OCI-M2 (cell line): ENCODE results near the gene ZCCHC14.
A peak's percentile ranks its signal among the peaks of the same experiment; 100 is the strongest.
"Not testable (repeated sequence)": the region's sequence is repeated elsewhere in the genome, so short reads cannot be mapped to it uniquely, and the experiment has no call there.

ENCODE experiments used
- DNase-seq: peaks from one replicate; lab custom pipeline; 2025; ENCODE audit not compliant: unreplicated experiment; lab: John Stamatoyannopoulos, UW

ZCCHC14 gene

DNA sequence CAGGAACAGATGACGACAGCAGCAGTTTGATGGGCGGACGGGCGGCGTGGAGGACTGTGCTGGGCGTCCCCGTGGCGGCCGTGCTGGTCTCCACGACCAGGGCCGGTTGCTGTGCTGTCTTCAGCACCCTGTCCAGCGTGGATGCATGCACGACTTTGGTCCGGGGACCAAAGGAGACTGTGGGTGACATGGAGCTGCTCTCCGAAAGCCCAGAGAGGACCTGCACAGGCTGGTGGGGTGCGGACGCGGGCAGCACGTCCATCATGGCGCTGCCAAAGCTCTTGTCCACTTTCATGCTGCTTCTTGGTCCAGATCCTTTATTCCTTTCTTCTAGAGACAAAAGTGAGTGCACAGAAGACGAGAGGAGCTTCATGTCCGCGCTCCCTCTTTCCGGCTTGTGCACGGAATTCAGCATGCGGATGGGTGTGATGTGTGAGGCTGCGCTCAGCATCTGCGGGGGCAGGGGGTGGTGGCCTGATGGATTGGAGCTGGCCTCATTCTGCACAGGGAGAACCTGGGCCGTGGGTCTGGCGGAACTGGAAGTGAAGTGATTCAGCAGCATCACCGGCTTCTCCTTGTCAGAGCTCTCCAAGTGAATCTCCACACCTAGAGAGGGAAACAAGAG, 80.3 kb downstream of the ZCCHC14 start:
- no peak for DNase-seq

DNA sequence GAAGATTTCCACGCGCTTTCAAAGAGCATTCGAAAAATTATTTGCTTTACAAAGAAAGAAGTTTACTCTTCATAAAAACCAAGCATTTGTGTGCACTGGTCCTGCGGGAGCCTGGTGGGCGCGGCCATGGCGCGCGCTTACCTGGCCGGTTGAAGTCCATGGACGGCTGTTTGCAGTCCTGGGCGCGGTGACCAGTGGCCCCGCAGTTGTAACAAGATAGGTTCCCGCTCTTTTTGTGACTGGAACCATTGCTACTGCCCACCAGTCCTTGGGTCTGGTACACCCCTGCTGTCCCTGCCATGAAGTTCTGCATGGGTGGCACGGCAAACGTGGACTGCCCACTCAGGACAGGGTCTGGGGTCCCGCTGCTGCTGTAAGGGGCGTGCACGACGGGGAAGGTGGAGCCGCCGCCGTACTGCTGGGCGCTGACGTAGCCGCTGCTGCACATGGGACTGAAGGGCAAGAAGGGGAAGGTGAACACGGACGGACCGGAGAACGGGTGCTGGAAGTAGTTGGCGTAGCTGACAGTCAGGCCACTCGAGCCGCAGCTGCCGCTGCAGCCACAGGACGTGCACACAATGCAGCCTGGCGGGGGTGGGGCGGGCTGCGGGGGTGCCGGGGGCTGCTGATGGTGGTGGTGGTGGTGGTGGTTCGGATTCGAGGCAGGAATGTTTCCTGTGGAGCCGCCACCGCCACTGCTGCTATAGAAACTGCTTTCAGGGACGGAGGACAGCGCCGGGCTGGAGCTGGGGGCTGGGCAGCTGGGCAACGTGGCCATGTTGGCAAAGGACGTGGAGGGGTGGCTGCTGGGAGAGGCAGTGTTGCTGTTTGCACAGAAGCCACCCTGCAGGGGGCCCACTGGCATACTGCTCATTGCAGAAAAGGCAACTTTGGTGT, 81.2 kb downstream of the ZCCHC14 start:
- no peak for DNase-seq

DNA sequence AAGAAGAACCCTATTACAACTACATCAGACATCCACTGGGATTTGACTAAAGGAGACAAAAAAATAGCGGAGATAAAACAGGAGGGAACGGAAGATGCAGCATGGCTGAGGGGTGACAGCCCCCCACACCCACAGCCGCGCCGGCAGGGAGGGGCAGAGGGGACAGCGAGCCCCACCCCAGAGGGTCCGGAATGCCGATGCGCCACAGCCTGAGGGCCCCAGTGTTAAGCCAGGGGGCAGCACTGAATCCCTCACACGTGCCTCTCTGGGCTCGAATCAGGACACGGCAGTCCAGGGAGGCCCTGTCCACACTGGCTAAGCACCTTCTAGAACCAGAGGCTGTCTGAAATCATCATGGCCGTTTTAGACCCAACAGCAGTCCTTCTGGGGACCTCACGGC, 81.9 kb downstream of the ZCCHC14 start:
- DNase-seq = no peak

DNA sequence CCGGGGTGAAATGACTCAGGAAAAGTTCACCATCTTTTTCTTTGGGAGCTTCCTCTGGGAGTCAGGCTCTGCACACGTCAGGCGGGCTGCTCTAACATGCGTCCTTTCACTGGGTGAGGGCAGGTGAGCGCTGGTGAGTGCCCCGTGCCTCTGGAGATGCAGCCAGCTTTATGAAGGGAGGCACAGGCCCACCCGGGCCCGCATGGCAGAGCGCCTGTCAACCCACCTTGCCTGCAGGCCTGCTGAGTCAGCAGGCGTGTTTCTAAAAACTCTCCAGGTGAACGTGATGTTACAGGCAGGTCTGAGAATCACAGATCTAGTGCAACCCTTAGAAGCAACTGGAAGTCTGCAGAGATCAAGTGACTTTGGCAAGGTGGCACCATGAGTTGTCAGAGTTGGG, 82.3 kb downstream of the ZCCHC14 start:
- no peak for DNase-seq

DNA sequence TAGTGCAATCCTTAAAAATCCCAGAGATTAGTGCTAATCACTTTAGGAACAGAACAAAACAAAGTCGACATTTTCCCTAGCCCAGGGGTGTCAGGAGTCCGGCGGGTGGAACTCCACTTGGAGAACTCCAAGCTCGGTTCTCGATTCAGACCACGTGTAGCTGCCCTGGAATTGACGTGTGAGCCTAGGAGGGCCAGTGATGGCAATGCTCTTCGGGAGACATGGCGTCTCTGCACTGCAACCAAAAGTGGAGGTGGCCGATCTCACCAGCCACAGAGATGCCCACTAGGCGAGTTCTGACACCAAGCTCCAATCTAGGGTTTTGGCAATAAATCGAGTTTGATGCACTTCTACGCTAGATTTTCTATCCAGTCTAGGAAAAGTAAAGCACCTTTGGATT, 83.0 kb downstream of the ZCCHC14 start:
- no peak for DNase-seq

DNA sequence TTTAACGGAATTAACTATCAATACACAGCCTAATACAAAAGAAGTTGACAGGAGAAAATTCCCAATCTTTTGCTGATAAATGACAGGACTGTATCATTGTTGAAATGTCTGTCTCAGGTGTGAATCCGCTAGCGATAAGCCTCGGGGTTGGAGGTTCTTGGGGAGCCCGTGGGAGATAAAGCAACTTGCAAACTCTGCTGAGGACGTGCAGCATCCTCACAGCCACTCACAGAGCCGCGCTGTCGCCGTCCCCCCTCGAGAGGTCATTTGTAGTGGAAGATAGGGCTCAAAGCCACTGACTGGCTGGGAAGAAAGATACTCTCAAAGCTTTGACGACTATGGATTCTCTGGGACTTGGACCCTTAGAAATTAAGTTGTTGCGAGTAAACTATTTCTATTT, 83.7 kb downstream of the ZCCHC14 start:
- no peak for DNase-seq

DNA sequence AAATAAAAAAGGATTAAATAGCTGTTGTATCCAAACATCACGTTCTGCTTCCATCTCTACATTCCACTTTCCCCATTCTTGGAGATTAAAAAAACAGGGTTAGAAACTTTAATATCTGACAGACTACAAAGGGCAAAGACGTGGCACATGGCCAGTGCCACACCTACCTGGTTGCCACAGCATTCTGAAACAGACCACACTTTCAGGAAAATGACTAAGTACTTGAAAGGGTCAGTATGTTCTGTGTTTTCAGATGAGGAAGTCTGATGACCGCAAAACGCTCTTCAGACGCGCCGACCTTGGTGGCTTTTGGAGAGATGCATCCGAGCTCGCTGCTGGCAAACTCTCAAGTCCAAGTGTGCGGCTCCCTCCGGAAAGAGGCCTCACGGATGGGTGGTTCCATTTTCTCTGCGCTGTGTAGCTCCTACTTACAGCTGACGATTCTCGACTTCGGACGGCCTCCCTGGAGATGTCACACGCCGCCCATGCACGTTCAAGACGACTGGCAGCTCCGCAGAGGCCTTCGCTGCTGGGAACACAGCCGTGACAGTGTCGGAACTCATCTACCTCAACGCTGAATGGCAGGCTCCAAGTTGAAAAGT, 85.2 kb downstream of the ZCCHC14 start:
- no peak for DNase-seq

DNA sequence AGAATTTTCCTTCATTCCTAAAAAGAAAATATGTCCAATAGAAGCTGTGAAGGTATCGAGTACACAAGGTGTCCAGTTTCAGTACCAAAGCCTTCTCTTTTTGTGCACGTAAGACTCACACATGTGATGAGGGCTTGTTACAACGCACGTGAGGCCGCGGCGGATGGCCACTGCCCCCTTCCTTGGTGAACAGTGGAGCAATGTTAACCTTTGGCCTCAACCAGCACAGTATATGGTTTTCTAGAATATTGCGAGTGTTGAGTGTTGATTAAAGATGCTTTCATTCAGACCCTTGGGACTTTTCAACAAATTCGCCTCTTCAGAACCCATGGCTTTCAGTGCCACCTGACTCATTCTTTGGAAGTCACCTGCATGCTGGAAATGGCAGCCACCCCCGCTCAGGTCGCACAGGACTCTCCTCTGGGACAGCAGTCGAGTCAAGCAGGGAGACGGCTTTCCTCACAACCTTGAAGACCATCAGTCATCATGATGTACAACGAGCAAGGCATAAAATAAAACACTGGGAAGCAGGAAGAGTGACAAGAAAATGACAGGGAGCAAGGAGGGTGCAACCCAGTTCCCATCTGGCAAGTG, 86.2 kb downstream of the ZCCHC14 start:
- no peak for DNase-seq

DNA sequence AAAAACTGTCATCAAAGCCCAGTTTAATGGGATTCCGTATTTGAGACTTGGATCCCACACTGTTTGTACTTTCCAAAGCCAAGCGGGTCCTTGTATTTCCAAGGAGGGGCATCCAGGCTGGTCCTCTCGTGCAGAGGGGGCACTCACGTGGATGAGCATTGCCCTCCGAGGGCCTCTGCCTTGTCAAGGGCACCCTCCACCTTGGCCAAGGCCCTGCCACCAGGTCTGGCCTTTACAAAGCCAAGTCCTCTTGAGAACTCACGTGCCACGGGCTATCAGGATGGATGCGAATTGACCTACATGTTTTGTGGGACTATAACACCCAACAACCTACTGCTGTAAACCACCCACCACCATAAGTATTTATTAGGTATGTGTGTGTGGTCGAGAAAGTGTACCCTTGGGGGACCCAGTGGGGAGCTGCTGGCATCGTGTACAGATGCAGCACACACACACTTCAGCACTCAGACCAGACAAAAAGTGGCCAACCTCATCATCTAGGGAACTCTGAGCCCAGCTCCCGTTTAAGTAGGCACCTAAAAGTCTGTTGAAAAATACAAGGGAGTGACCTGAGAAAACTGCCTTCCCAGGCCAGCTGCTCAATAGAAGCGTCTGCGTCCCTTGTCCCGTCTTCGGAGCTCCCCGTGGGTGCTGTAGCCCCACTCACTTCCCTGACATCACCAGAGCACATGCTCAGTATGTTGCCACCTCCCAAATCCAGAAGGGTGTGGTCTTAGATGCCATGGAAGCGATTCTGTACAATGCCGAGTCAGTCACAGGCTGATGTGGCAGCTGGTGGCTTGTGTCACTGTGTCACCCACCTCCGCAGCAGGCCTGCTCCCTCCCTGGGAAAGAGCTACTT, 87.8 kb downstream of the ZCCHC14 start:
- no peak for DNase-seq

DNA sequence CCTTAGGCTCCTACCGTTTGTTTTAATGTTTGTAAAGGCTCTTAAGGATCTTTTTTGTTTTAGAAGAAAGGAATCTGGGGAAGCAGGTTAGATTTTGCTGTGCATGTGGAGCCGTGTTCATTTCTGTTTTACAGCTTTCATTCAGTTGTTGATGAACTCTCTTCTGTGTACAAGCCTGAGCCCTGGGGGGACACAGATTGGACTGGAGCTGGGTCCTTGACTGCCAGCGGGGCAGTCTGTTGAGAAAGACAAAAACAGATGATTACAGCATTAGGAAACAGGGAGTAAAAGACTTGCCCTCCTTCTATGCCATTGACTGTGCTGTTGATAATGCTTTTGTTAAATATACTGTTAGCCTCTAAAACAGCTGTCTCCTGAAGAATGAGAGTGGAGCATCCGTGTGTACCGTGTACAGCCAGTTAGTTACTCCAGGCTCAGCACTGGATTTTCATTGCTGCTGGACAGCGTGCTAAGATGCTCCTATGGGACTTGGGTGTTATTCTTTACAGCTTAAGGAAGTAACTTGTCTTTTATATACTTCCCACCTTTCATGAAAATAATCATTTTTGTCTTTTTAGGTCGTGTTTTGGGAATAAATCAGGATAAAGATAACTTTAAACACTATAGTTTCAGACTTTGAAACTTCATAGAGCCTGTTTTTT, 97.5 kb downstream of the ZCCHC14 start:
- DNase-seq = no peak

DNA sequence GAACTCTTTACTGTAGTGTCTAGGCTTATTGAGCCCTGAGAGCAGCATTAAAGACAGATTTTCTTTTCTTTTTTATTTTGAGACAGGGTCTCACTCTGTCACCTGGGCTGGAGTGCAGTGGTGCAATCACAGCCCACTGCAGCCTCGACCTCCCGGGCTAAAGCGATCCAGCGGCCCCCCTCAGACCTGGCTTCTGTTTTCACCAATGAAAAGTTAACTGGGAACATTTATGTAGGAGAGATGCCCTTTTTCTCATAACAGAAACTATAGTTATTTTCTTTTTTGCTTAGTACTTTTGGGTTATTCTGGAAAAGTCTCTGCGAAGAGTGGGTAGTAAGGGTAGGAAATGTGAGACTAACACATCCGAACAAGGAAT, 99.2 kb downstream of the ZCCHC14 start:
- DNase-seq = no peak

DNA sequence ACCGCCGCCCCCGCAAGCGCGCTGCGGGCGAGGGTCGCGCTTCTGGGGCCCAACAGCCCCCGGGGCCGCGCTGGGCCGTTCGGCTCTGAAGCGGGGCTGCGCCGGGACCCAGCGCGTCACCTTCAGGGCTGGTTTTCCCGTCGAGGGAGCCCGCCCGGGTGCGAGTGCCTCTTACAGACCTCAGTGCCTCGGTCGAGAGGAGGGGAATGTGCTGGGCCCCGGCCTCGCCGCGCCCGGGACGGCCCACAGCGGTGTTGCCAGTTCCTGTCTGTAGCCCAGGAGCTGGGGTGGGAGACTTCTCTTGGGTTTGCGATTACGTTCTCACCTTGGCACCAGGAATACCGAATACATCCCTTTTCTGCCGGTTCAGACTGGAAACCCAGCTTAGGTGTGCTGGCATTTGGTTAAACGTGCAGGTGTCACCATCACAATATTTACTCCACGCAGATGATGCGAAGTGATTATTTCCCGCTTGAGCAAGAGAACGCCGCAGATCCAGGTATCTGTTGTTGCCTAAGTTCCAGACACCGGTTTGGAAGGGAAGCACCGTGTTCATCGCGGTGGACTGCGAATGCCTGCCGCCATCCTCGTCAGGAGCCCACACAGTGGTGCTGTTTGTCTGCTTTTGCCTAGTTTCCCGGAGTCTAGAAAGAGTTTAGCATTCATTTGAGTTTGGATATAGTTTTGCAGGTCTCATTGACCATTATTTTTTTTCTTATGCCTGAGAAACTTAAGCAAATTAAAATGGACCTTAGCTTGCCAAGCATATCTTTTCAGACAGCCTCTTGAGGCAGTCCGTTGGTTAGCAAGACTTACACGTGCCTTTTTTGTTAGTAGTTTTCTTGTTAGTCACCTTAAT, 99.8 kb downstream of the ZCCHC14 start:
- DNase-seq = no peak

DNA sequence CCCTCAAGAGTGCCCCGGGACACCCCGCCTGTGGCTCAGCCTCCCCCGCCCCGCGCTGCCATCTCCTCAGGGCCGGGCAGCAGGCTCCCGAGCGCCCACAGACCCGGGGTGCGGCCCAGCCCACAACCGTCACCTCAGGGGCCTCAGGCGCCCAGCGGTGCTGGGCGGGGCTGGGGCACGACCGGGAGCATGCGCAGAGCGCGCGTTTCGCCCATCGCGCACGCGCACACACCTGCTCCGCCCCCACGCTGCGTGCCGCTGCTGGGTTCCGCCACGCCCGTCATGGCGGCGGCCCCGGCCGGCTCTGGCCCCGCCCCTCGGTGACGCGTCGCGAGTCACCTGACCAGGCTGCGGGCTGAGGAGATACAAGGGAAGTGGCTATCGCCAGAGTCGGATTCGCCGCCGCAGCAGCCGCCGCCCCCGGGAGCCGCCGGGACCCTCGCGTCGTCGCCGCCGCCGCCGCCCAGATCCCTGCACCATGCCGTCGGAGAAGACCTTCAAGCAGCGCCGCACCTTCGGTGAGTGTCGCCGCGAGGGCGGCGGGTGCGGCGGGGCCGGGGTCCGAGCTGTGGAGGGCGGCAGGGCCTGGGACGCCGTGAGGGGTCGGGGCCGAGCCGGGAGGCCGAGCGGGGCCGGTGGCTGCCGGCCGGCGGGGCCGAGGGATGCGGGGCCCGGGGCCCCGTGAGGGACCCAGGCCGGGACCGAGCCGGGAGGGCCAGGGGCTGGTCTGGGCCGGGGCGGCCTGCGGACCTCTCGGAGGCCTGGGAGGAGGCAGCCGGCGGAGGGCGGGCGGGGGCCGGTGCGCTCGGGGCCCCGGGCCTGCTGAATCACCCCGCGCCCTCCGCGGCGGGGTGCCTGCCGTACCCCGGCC, 100.6 kb downstream of the ZCCHC14 start, which contains the start of gene MAP1LC3B:
Gene MAP1LC3B (plus strand): TSS at position 387 of the 871 bp plus-strand sequence. CDS start 92 bp downstream, at position 479.
- peak; percentile 65 for DNase-seq

DNA sequence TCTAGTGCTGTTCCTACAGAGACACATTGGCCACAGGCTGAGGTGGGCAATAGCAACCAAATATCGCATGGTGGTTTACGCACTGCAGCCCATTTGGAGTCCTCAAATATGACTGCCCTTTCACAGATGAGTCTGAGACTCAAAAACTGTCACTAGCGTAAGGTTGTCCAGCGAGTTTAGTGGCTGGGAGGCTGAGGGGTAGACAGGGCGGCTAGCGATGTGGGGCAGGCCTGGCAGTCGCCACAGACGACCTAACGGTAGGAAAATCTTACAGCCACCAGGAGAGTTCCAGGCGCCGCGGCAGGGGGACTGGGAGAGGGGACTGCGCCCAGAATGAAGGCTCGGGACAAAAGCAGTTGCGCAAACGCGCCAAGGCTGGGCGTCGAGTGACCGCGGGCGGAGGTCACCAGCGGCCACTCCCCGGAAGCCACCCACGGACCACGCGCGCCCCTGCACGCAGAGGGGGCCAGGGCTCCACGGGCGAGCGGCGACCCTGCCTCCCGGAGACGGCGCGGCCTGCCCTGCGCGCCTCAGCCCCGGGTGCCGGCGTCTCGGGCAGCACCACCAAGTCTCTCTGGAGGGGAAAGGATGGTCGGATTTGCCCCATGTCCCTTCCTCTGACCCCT, 101.4 kb downstream of the ZCCHC14 start:
- no peak for DNase-seq

DNA sequence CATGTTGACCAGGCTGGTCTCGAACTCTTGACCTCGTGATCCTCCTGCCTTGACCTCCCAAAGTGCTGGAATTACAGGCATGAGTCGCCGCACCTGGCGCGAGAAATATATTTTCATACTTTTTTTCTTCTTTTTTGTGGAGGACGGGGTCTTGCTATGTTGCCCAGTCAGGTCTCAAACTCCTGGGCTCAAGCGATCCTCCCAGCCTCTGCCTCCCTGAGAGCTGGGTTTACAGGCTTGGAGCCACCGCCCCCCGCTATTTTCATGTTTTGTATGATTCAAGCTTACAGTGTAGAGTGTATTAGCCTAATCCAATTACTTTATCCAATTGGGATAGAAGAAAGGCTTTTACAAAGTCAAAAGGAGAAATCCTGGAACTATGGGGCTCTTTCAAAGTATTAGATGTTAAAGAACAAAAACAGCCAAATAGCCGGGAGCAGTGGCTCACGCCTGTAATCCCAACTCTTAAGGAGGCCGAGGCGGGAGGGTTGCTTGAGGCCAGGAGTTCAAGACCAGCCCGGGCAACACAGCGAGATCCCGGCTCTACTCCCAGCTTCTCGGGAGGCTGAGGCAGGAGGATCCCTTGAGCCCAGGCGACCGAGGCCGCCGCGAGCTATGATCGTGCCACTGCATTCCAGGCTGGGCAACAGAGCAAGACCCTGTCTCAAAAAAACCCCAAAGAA, 102.0 kb downstream of the ZCCHC14 start:
- DNase-seq = no peak

DNA sequence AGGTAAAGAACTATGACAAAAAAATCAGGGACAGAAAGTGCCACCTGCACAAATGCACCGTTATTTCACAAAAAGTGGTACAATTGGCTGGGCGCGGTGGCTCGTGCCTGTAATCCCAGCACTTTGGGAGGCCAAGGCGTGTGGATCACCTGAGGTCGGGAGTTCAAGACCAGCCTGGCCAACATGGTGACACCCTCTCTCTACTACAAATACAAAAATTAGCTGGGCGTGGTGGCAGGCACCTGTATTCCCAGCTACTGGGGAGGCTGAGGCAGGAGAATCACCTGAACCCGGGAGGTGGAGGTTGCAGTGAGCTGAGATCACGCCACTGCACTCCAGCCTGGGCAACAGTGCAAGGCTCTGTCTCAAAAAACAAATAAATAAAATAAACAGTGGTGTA, 102.9 kb downstream of the ZCCHC14 start:
- DNase-seq = not testable (repeated sequence)

DNA sequence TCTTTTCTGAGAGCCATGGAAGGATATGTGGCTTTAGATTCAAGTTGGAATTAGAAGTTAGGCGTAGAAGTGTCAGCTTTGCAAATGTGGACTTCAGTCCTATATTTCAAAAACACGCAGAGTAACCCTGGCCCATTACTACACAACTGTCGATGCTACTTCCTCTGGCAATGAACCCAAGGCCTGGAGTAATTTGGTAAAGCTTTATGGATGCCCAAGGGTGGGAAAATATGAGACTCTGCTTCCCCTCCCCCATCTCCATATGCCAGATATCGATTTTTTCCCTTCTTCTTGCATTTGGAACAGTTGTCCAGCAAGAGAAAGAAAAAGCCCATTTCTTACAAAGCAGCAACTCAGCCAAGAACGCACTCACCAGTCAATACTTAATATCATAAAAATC, 103.6 kb downstream of the ZCCHC14 start:
- DNase-seq = no peak
